Esophagus mucosa (tissue), 1 donor: ENCODE data around the gene CSRNP2. TPM values are rescaled to one million over a fixed set of nuclear protein-coding genes. Genes with fewer than 3 reads are reported as not detected.
A peak's percentile ranks its signal among the peaks of the same experiment; 100 is the strongest.

Experiments
- ATAC-seq: fragments of 200-7000 bp; cut with Tn5 transposase; one replicate; pipeline ENCODE4 v1.9.1; 2020
- total RNA-seq: library from RNA; stranded (reverse); gene quantifications from one replicate; pipeline ENCODE4 v1.2.4, GENCODE V29; 2023
- donor health status: DM: yes; HTN: yes; CAD: no.

The CSRNP2 gene
- total RNA-seq, 1 donor from 2014 or later: 12.2 TPM

DNA sequence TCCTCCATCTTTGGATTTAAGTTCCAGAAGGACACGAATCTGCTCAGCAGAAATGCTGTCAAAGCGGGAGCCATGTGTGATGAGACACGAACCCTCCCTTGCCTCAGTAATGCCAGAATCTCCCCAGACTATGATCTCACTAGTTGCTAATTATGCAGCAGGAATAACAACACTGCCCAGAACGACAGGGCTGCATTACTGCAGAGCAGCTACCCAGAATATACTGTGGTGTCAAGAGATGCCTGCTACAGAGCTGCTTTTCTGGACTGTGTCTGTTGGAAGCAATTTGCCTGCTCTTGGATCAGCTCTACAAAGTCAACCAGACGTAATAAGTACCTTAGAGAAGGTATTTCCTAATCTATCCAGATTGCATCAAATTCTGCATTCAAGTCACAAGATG, 5.5 kb downstream of the CSRNP2 start:
- no peak for ATAC-seq

DNA sequence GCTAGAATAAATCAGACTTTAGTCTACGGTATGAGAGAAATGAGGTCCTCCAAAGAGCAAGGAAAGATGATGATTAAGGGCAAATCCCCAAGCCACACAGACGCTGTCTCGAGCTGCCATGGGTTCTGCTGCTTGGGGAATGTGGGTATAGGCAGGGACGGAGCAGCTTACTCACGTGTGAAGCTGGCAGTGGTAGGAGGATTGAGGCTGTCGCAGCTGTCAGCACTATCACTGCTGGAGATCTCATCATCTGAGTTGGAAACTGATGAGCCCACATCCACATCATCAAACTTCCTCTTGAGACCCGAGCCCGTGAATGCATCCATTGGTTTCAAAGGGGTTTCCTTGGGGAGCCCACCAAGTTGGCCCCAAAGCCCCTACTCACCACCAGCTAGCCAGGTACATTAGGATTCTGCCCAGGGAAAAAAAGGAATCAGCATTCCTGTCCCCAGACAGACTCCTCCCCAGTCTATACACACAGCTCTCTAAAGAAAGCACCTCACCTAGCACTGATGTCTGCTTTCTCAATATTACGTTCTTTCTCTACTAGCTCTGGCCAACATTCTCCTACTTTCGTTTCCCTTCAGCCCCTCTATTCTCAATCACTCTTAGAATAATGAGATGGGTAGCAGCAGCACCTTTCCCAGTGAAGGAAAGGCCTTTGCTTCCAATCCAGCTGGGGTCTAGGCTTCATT, 7.0 kb downstream of the CSRNP2 start:
- ATAC-seq: no peak

DNA sequence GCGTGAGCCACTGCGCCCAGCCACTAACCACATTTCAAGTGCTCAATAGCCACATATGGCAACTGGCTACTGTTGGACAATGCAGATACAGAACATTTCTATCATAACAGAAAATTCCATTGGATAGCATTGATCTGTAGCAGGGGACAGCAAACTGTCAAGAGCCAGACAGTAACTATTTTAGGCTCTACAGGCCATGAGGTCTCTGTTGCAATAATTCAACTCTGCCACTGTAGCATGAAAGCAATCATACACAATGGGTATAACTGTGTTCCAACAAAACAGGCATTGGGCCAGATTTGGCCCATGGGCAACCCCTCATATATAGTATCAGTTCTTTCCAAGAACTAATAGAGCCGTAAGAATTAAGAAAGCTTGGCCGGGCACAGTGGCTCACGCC, 8.0 kb downstream of the CSRNP2 start:
- ATAC-seq: no peak

DNA sequence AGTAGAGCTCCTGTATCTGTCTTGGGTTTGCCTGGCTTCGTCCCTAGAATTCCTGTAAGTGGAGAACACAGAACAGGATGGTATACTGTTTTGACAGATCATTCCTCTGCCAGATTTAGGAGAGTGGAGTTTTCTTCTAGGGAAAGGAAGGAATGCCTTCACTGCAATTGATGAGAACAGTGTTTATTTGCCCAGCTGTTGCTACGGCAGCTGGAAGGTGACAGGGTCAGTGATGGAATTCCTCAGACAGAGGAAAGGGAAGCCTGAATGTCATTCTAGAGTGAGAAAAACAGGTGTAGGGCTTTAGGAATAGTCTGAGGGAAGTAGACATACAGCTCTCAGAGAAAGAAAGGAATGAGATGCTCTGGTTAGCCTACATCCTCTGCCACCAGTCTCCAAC, 11.7 kb downstream of the CSRNP2 start:
- no peak for ATAC-seq

DNA sequence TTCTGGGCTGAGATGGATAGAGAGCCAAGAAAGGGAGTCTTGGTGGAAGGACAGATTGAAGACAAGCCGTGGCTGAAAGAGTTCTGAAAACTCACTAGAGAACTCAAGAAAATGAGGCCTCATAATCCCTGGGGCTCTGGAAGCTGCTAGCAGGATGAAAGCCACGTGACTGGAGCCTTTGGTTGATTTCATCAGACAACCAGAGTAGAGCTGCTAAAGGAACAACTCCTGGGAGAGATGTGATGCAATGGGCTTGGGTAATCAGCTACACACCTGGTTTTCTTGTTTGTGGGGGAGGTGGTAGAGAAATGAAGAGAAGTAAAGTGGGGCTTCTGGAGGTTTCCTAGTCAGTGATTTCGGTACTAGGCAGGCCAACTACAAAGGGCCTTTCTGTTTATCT, 13.4 kb downstream of the CSRNP2 start:
- ATAC-seq: peak; percentile 69

DNA sequence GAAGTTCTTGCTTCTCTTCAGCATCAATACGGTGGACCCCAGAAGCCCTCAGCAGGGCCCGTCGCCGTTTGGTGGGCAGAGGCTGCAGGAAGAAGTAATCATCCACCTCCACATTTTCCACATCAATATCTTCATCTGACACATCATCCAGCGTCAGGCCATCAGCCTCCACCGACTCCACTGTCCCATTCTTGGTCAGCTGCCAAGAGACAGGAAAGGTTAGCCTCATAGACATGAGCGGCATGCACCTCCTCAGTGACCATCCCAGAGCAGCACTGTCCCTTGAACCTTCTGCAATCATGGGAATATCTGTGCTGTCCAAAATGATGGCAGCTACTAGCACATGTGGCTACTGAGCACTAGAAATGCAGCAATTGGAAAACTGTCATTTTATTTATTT, 15.6 kb downstream of the CSRNP2 start:
- no peak for ATAC-seq

DNA sequence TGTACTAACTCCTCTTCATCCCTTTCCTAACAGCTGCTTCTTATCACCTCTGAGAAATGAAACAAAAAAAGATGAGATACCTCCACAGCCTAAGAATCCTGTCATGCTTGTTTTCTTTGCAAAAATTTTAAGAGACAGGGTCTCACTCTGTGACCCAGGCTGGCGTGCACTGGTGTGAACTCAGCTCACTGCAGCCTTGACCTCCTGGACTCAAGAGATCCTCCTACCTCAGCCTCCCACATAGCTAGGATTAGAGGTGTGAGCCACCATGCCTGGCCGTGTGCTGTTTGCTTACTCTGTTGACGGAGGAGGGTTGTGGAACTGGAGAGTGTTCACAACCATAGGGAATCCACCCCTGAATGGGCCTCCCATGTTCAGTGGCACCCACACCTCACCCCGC, 16.2 kb downstream of the CSRNP2 start:
- ATAC-seq: no peak

DNA sequence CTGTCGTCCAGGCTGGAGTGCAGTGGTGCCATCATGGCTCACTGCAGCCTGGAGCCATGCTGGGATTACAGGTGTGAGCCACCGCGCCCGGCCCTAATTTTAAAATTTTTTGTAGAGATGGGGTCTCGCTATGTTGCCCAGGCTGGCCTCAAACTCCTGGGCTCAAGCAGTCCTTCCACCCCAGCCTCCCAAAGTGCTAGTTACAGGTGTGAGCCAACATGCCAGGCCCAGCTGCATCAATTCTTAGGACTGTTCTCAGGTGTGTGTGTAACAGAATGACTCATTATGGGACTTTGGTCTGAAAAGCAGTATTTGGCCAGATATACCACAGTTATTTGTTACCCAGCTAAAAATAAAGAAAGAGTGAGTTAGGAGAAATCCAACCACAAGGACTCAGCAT, 17.9 kb downstream of the CSRNP2 start:
- no peak for ATAC-seq

DNA sequence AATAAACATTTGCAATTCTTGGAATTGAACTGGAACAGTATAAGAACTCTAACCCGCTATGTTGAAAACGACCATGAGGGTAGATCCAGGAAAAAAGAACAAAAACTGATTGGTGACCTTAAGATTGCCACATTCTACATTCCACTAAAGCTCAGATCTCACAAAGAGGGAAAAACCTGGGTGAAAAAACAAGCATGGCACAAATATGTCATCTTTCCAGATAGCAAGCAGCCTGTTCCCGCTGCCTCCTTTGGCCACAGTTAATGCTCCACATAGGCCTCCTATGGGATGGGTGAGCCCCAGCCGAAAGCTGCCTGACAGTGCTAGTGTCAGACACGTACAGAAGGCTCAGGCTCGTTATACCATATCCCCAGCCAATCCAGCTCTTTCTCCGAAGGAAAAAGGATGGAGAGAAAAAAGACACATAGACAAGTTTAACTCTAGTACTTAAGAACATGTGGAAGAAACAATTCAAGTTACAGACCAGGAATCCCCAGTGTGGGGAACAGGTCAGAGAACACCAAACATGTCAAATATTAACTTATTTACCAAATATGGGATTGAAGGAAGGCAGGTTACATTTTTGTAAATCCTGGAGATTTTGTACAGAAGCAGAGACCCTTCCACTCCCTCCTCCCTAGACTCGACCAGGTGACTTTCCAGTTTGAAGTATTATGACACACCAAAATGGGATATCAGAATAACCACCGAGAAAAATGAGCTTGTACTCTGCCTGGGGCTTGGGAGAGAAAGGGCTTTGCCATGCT, 20.6 kb downstream of the CSRNP2 start:
- no peak for ATAC-seq

DNA sequence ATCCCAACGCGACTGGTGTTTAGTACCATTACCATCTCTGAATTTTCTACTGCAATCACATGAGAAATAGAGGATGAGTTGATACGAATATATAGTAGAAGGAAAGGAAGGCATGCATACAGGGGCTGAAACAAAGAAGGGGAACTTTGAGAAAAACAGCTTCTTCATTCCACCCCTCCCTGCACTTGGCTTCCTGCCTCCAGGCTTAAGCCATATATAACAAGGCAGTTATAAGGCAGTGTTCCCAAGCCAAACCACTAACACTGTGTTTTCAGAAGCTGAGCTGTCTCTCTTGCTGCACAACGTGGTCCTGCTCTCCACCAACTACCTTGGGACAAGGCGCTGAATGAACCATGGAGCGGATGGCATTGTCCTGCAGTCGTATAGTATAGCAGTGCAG, 24.3 kb downstream of the CSRNP2 start:
- no peak for ATAC-seq

DNA sequence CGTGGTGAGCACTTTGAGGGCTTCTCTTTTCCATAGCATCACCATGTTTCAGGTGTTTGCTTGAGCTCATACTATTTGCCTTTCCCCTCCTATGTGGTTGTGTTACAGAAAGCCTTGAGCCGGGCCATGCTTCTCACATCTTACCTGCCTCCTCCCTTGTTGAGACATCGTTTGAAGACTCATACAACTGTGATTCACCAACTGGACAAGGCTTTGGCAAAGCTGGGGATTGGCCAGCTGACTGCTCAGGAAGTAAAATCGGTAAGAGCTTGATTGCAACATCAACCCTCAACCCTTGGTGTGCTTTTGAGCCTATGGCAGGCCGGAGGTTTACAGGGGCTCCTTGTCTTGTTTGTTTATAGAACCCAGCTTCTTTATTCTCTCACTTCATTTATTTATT, 27.2 kb downstream of the CSRNP2 start:
- ATAC-seq: peak; percentile 94

DNA sequence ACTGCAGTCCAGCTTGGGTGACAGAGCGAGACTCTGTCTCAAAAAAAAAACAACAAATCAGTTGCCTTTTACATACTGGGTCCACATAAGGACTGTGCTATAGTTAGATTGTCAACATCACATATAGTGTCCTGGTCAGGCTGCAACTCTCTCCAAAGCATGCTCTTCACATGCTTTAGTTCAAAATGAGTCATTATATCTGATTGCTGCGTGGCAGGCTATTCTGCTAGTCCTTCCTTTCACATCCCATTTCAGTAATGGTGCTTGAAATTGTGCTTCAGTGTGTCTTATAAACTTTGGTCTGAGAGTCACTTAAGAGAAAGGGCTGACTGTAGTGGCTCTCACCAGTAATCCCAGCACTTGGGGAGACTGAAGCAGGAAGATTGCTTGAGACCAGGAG, 28.3 kb downstream of the CSRNP2 start:
- peak; percentile 18 for ATAC-seq

DNA sequence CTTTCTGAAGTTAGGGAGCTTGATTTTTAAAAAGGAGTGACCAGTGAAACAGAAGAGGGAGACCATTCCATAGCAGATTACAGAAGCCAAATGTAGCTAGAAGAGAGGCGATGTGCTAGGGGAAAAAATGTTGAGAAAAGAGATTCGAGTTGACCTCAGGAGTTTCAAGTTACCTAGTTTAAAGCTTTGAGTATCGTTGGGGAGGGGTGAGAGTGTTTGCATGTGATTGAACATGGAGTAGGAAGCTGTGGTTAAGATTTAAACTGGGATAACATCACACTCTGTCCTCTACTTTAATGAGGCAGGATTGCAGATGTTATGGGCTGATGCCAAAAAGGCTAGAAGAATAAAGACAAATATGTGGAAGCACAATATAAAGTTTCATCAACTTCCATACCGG, 31.6 kb downstream of the CSRNP2 start:
- ATAC-seq: no peak

DNA sequence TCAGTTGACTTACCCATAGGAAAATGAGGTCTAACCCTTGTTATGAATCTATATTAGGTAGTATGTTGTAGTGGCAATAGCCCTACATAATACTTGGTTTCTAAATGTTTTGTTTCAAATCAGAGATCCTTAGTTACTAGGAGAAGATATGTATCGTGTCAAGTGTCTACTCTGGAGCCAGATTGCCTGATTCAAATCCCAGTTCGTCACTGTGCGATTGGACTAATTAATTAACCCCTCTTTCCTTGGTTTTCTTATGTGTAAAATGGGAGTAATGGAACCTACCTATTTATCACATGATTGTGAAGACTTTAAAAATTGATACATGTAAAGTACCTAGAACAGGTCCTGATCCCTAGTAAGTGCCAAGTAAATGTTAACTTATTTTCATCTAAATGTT, 33.9 kb downstream of the CSRNP2 start:
- ATAC-seq: no peak

DNA sequence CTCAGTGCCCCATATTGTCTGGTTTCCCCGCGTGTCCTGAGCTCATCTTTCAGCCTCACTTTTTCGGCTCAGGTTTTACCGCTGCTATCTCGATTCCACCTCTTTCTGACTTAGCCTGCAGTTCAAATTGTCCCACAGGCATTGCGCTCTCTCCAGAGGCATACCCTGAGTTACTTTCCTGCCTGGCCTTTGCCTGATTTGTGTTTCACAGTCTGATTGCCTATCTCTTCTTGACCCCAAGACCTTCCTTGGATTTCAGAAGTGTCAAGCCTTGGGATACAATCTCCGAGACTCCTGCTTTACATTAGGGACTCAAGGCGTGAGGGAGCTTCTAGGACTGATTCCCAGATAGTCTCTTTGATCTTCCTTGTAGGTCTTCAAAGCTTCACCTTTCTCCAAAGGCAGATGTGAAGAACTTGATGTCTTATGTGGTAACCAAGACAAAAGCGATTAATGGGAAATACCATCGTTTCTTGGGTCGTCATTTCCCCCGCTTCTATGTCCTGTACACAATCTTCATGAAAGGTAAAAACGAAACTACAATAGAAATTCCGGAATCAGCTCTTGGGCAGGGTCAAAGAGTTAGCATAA, 34.6 kb downstream of the CSRNP2 start:
- ATAC-seq: no peak

DNA sequence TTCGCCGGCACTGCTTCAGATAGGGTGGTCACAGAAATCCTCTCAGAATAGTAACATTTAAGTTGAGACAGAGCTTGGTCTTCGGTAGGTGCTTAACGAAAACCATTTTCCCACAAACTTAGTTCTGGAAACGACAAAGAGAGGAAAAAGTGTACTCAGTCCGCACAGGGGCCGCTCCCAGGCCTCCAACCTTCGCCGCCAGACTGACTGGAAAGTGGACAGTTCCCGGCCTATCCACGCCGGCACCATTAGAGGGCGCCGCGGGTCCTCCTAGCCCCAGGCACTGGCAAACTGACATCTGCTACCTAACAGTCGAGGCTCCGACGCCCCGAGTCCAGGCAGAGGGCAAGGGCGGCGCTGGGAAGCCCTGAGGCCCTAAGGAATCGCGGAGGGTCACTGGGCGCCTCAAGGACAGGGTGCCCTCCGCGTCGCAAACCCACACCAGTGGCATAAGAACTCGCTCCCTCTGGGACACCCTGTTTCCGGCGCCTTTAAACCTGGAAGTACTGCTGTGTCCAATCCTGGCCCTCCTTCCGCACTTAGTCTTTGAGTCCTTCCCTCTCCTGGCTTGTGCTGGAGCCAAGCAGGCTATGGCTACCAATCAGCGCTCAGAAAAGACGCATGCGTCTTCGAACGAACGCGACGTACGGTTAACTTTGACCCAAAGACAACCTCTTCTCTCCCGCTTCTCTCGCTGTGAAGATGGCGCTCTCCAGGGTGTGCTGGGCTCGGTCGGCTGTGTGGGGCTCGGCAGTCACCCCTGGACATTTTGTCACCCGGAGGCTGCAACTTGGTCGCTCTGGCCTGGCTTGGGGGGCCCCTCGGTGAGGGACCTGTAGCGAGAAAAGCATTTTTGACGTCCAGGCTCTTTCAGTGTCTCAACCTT, 35.5 kb downstream of the CSRNP2 start, which contains the start of gene LETMD1:
TSS of gene LETMD1 (plus strand) at position 673 of the 886 bp plus-strand sequence. CDS start at position 703, 30 bp downstream.
- ATAC-seq: peak; percentile 99

DNA sequence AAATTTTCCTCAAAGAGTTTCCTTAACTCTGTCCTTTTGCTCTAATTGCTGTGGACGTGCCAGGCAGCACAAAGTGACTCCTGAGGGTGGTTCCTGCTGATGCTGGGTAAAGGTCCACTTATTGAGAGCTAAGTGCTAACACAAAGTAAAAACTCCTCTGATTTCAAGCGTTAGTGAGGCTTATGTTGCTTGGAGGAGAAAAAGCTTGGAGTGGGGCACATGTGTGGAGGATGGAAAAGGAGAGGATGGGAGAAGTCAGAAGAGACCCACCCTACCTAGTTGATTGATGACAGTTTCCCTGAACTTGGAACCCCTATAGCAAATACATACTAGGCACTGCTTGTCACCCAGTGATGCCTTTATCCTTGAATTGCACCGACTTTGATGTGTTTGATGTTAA, 47.1 kb downstream of the CSRNP2 start:
- ATAC-seq: no peak

DNA sequence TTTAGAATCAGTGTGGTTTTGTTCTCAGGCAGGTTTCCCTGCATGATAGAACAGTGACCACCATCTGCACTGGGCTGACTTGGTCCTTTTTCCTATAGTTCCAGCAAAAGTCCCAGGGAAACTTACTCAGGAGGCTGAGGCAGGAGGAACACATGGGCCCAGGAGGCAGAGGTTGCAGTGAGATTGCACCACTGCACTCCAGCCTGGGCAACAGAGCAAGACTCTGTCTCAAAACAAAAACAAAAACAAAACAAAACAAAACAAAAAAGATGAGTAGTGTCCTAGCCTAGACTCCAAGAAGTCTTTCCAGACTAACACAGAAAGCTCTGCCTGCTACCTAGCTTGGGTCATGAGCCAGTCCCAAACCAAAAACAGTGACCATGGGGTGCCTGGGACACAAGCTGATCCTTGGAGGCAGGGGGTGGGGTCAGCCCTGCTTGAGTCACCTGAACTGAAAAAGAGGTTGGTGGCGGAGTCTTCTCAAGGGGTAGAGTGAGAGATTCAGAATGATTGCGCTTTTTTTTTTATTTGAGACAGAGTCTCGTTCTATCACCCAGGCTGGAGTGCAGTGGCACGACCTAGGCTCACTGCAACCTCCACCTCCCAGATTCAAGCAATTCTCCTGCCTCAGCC, 49.8 kb downstream of the CSRNP2 start:
- ATAC-seq: no peak

DNA sequence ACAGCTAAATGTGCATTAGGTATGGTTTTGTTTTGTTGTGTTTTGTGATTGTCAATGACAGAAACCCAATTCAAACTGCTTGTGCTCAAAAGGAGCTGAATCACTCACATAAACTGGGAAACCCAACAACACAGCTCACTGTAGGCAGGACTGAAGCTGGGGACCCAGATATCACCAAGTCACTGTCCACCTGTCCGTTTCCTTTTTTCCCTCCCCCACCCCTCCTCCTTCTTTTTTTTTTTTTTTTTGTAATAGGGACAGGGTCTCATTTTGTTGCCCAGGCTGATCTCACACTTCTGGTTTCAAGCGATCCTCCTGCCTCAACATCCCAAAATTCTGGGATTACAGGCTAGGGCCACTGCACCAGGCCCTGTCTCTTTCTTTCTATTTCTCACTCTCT, 50.3 kb downstream of the CSRNP2 start:
- no peak for ATAC-seq

DNA sequence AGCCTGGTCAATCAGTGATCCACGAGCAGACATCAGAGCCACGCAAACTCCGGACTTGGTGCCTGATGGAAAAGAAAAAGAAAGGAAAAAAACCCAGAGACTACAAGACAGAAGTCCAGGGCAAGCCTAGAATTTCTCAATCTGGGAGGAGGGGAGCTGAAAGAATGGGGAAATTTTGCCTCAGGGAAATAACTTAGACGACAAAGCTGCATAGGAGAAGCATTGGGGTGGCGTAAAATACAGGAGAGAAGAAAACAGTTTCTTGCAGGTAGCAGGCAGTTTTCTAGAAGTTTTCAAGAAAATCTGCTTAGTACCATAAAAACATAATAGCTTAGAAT, 54.6 kb downstream of the CSRNP2 start:
- ATAC-seq: no peak

DNA sequence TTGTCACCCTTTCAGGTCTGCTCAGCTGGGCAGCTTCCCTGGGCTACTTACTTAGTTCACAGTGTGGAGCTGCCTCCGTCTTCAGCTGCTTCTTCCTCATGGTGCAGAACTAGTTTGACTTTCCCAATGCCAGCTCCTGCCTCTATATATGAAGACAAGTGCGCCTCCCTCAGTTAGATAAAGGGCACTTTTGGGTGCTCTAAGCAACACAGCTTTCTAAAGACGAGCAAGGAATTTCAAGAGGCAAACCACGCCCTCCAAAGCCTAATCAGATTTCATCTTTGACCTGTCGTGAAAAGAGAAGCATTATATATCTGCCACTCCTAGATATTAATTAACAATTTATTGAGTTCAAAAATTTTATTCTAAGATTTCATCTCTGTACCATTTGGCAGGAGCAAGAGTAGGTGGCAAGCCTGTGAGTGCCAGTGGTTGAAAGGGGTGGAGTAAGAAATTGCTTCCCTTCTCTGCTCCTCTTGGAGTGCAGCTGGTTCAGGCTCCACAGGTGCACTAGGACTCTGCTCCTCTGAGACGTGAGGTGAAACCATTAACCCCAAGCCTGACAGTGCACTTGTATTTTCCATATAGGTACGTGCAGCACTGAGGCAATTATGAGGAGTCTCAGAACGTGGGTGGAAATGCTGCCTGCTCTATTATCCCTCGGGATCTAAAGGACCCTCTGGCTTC, 55.1 kb downstream of the CSRNP2 start:
- ATAC-seq: peak; percentile 36

DNA sequence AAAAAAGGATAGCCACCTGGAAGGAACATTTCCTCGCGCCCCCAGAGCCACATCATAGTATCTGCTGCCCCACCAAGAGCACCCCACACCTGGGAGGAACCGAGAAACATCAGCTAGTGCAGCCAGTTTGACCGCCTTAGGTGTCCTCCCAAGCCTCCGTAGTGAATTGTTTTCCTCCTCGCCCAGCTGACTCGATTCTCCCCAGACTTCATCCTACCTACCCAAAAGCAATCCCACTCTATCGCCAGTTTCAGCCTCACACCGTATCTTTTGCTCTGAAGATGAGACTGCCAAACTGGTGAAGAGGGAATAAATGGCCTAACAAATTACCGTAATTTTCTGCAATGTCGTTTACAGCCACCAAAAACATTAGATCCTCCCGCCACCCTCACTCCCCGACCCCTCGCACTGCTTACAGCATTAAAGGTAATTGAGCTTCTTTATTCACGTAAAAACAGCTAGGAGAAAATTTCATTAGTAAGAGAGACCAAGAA, 56.0 kb downstream of the CSRNP2 start:
- no peak for ATAC-seq
